ENCODE results near the gene FAM89B. TPM values are rescaled to one million over a fixed set of nuclear protein-coding genes. Genes with fewer than 3 reads are reported as not detected.
"Not testable (repeated sequence)": the region's sequence is repeated elsewhere in the genome, so short reads cannot be mapped to it uniquely, and the experiment has no call there.

Gene FAM89B
- 10 to 100 TPM; 20.6 to 53.5 TPM for total RNA-seq
- polyA plus RNA-seq: 10 to 100 TPM; 44.4 TPM
- long read RNA-seq, donor 1, transcript FAM89B-203 (2 exons, 1,263 nt): major isoform, 35 of 67 reads
- long read RNA-seq, donor 1, transcript FAM89B-202 (2 exons, 1,337 nt): minor isoform, 28 of 67 reads
- long read RNA-seq, donor 1, partial matches to known transcripts: 0 of 67 reads
- long read RNA-seq, donor 1, other reads (novel, unspliced or antisense): 0 of 67 reads
- long read RNA-seq, donor 2, transcript FAM89B-203 (2 exons, 1,263 nt): major isoform, 17 of 22 reads
- long read RNA-seq, donor 2, partial matches to known transcripts: 0 of 22 reads
- long read RNA-seq, donor 2, other reads (novel, unspliced or antisense): 0 of 22 reads
- long read RNA-seq, donor 3, transcript FAM89B-203 (2 exons, 1,263 nt): minor isoform, 10 of 24 reads
- long read RNA-seq, donor 3, transcript FAM89B-202 (2 exons, 1,337 nt): major isoform, 12 of 24 reads
- long read RNA-seq, donor 3, partial matches to known transcripts: 0 of 24 reads
- long read RNA-seq, donor 3, other reads (novel, unspliced or antisense): 0 of 24 reads
- long read RNA-seq, donor 4, transcript FAM89B-202 (2 exons, 1,337 nt): major isoform, 8 of 25 reads
- long read RNA-seq, donor 4, transcript FAM89B-203 (2 exons, 1,263 nt): major isoform, 8 of 25 reads
- long read RNA-seq, donor 4, partial matches to known transcripts: 7 of 25 reads
- long read RNA-seq, donor 4, other reads (novel, unspliced or antisense): 0 of 25 reads
- long read RNA-seq, donor 5, transcript FAM89B-203 (2 exons, 1,263 nt): major isoform, 40 of 70 reads
- long read RNA-seq, donor 5, transcript FAM89B-201 (2 exons, 1,409 nt): minor isoform, 6 of 70 reads
- long read RNA-seq, donor 5, transcript FAM89B-202 (2 exons, 1,337 nt): minor isoform, 24 of 70 reads
- long read RNA-seq, donor 5, partial matches to known transcripts: 0 of 70 reads
- long read RNA-seq, donor 5, other reads (novel, unspliced or antisense): 0 of 70 reads

- ATAC-seq (ENCODE audit: insufficient read depth, low FRiP score) (no peak), DNase-seq (peak; percentile 94 to 95 (median 94))
- Histone ChIP-seq H3K36me3 (ENCODE audit: control insufficient read depth in 4 of 4, insufficient read depth in 4 of 4, low read length in 4 of 4) (peaks cover 0 to 9% (median 4%) of the 10 kb centered on the region in 4 donors), H3K9ac (ENCODE audit: insufficient read depth in 1 of 2, low read length in 2 of 2) (peak within 1 kb of the TSS; percentile 11 to 49), H3K27ac (ENCODE audit: low read depth in 1 of 2, low read length in 1 of 2) (peak within 1 kb of the TSS; percentile 88 to 95), H3K4me1 (ENCODE audit: control insufficient read depth in 5 of 5, insufficient read depth in 5 of 5, low read length in 5 of 5) (peaks cover 5 to 64% (median 30%) of the 10 kb centered on the region in 5 donors), H3K4me3 (peak within 1 kb of the TSS; percentile 74), H3K9me3 (ENCODE audit: control insufficient read depth in 4 of 4, insufficient read depth in 3 of 4, low read length in 3 of 4) (no peaks in the 10 kb centered on the region), H3K27me3 (ENCODE audit: control insufficient read depth in 3 of 3, insufficient read depth in 3 of 3, low read length in 2 of 3) (no peaks in the 10 kb centered on the region)
- 0 to 1% methylated on average over 48 to 86 of the region's 86 CpGs for WGBS, 2 donors
- TF ChIP-seq CTCF (IDR thresholded peaks at IDR 0.05; ENCODE audit: control extremely low read depth, extremely low read depth): peak; percentile 4
Observed at GRCh38 chr11:65572356-65573051, at the start of gene FAM89B. Gene FAM89B (plus strand): TSS chr11:65572538. CDS start chr11:65572670, 132 bp downstream.

- 36 to 59% methylated on average over 18 of the region's 18 CpGs for WGBS, 2 donors
Observed at GRCh38 chr11:65522718-65523630, 49.4 kb upstream of the FAM89B start.

GRCh38 chr11:65523631-65523968 lies 48.7 kb upstream of the FAM89B start:
- peaks cover 5 to 20% (median 10%) of the 10 kb centered on the region in 5 donors for H3K4me1 ChIP-seq (ENCODE audit: control insufficient read depth in 5 of 5, insufficient read depth in 5 of 5, low read length in 5 of 5)
- not testable (repeated sequence) for H3K4me3 ChIP-seq; H3K27ac ChIP-seq (ENCODE audit: low read depth in 1 of 2, low read length in 1 of 2); H3K9ac ChIP-seq (ENCODE audit: insufficient read depth in 1 of 2, low read length in 2 of 2); H3K36me3 ChIP-seq (ENCODE audit: control insufficient read depth in 4 of 4, insufficient read depth in 4 of 4, low read length in 4 of 4); H3K27me3 ChIP-seq (ENCODE audit: control insufficient read depth in 3 of 3, insufficient read depth in 3 of 3, low read length in 2 of 3); DNase-seq; H3K9me3 ChIP-seq (ENCODE audit: control insufficient read depth in 4 of 4, insufficient read depth in 3 of 4, low read length in 3 of 4); ATAC-seq (ENCODE audit: insufficient read depth, low FRiP score)
- 71 to 85% methylated on average over 7 of the region's 7 CpGs for WGBS, 2 donors

More at GRCh38 chr11:65522718-65523630, 49.4 kb upstream of the FAM89B start:
- H3K4me3 ChIP-seq; H3K36me3 ChIP-seq (ENCODE audit: control insufficient read depth in 4 of 4, insufficient read depth in 4 of 4, low read length in 4 of 4); H3K27me3 ChIP-seq (ENCODE audit: control insufficient read depth in 3 of 3, insufficient read depth in 3 of 3, low read length in 2 of 3); H3K27ac ChIP-seq (ENCODE audit: low read depth in 1 of 2, low read length in 1 of 2); H3K9ac ChIP-seq (ENCODE audit: insufficient read depth in 1 of 2, low read length in 2 of 2); H3K9me3 ChIP-seq (ENCODE audit: control insufficient read depth in 4 of 4, insufficient read depth in 3 of 4, low read length in 3 of 4); ATAC-seq (ENCODE audit: insufficient read depth, low FRiP score): not testable (repeated sequence)
- peak in 1 of 3 donors; percentile 29 for DNase-seq
- H3K4me1 ChIP-seq (ENCODE audit: control insufficient read depth in 5 of 5, insufficient read depth in 5 of 5, low read length in 5 of 5): peaks cover 5 to 20% (median 10%) of the 10 kb centered on the region in 5 donors

All from lung (tissue), 16 donors.